Activated CD4-positive, alpha-beta T cell treated with anti-CD3 and anti-CD28 coated beads for 36 hours (primary cell): Measurements from ENCODE around the gene PCYOX1L. TPM values are rescaled to one million over a fixed set of nuclear protein-coding genes. Genes with fewer than 3 reads are reported as not detected.
A peak's percentile ranks its signal among the peaks of the same experiment; 100 is the strongest.

ENCODE experiments used
- ATAC-seq: fragments of 200-7000 bp; cut with Tn5 transposase; one replicate; pipeline ENCODE4 v1.10.0; 2021; ENCODE audit warnings: mild to moderate bottlenecking, moderate library complexity
- CTCF ChIA-PET: fragments of 350-600 bp; sonication (Branson Sonifier 250); formaldehyde crosslinking; loops from one replicate; lab custom pipeline; 2021; ENCODE audit warnings: antibody characterized with exemption; lab: Charles Lee
- POLR2A ChIA-PET: fragments of 350-600 bp; sonication (Branson Sonifier 250); formaldehyde crosslinking; loops from one replicate; lab custom pipeline; 2021; ENCODE audit warnings: antibody characterized with exemption, inconsistent platforms; lab: Charles Lee
- DNase-seq: peaks from one replicate; pipeline ENCODE4 v3.0.0-alpha.2; 2020
- H3K27ac Mint-ChIP-seq: one replicate; pipeline ENCODE4 v1.8.0; 2021; ENCODE audit warnings: mixed read lengths
- H3K27me3 Mint-ChIP-seq: one replicate; pipeline ENCODE4 v1.8.0; 2021; ENCODE audit warnings: mixed read lengths
- H3K36me3 Mint-ChIP-seq: one replicate; pipeline ENCODE4 v1.8.0; 2021; ENCODE audit warnings: low read depth, mixed read lengths
- H3K4me1 Mint-ChIP-seq: one replicate; pipeline ENCODE4 v1.8.0; 2021; ENCODE audit warnings: mixed read lengths
- H3K4me3 Mint-ChIP-seq: one replicate; pipeline ENCODE4 v1.8.0; 2021; ENCODE audit warnings: mild to moderate bottlenecking, moderate library complexity, mixed read lengths
- H3K9me3 Mint-ChIP-seq: one replicate; pipeline ENCODE4 v1.8.0; 2021; ENCODE audit warnings: low read depth, mixed read lengths
- intact Hi-C, 2 experiments: fragments of 100-400 bp; cut with DNase I in 1 of 2; cut with micrococcal nuclease in 1 of 2; formaldehyde crosslinking; loops; one replicate each; pipeline versions ENCODE4 v1.14.2 to v1.15.1; 2022 to 2024; cut with DNase I, micrococcal nuclease
- total RNA-seq, 2 experiments: library from RNA; stranded (reverse); gene quantifications; one replicate each; pipeline ENCODE4 v1.2.3, GENCODE V29; 2021

PCYOX1L gene
- total RNA-seq, 2 experiments from 2014 or later: 17.5 to 18.8 TPM

GRCh38 chr5:149366169-149366729 lies 8.4 kb downstream of the PCYOX1L start:
- Mint-ChIP-seq H3K27me3 (no peaks in the 10 kb centered on the region), H3K4me1 (peaks cover 7% of the 10 kb centered on the region), H3K4me3 (no peak overlapping the region), H3K36me3 (peaks cover 11% of the 10 kb centered on the region), H3K27ac (no peak overlapping the region), H3K9me3 (no peaks in the 10 kb centered on the region)
- ATAC-seq (no peak), DNase-seq (no peak)
- CTCF ChIA-PET: interaction anchor here (0.8 to 6.5 kb wide), 9 partner anchors 10 to 196 kb away, joined by 3 to 84 read pairs (median 5); partner anchors contain the start of gene PCYOX1L
- intact Hi-C loops: loop anchor here in 1 of 2 experiments (5.0 kb wide), 2 partner anchors 66 to 196 kb away; no protein-coding TSS in a partner anchor
- POLR2A ChIA-PET: no interaction called here

- H3K4me3 Mint-ChIP-seq: no peak overlapping the region
- no peaks in the 10 kb centered on the region for H3K9me3 Mint-ChIP-seq
- ATAC-seq: peak; percentile 65
- no peaks in the 10 kb centered on the region for H3K27me3 Mint-ChIP-seq
- peak; percentile 71 for DNase-seq
- CTCF ChIA-PET: interaction anchor here (0.6 to 6.5 kb wide), 27 partner anchors 7 to 572 kb away, joined by 3 to 84 read pairs (median 5); partner anchors contain the start of genes GRPEL2 and PCYOX1L
- H3K4me1 Mint-ChIP-seq: peaks cover 7% of the 10 kb centered on the region
- POLR2A ChIA-PET: interaction anchor here (0.8 kb wide), 1 partner anchor 69 kb away, joined by 4 read pairs; no protein-coding TSS in a partner anchor
- H3K27ac Mint-ChIP-seq: no peak overlapping the region
- H3K36me3 Mint-ChIP-seq: peaks cover 11% of the 10 kb centered on the region
- intact Hi-C loops: loop anchor here in 1 of 2 experiments (5.0 kb wide), 2 partner anchors 65 to 195 kb away; no protein-coding TSS in a partner anchor
Observed at GRCh38 chr5:149367249-149367971, 9.6 kb downstream of the PCYOX1L start.

GRCh38 chr5:149367972-149368645 lies 10.3 kb downstream of the PCYOX1L start:
- H3K9me3 Mint-ChIP-seq: no peaks in the 10 kb centered on the region
- ChIA-PET POLR2A (interaction anchor here (0.8 kb wide), 1 partner anchor 70 kb away, joined by 4 read pairs; no protein-coding TSS in a partner anchor), CTCF (interaction anchor here (0.6 to 6.5 kb wide), 39 partner anchors 8 to 572 kb away, joined by 3 to 84 read pairs (median 4); partner anchors contain the start of genes GRPEL2 and PCYOX1L)
- peaks cover 7% of the 10 kb centered on the region for H3K4me1 Mint-ChIP-seq
- H3K27me3 Mint-ChIP-seq: no peaks in the 10 kb centered on the region
- no peak overlapping the region for H3K4me3 Mint-ChIP-seq
- no peak overlapping the region for H3K27ac Mint-ChIP-seq
- peaks cover 11% of the 10 kb centered on the region for H3K36me3 Mint-ChIP-seq
- DNase-seq (no peak), ATAC-seq (no peak)
- intact Hi-C loops: loop anchor here in 1 of 2 experiments (5.0 kb wide), 2 partner anchors 64 to 194 kb away; no protein-coding TSS in a partner anchor

GRCh38 chr5:149370878-149371277 lies 13.0 kb downstream of the PCYOX1L start:
- POLR2A ChIA-PET: no interaction called here
- H3K4me3 Mint-ChIP-seq: no peak overlapping the region

GRCh38 chr5:149371296-149371962 lies 13.6 kb downstream of the PCYOX1L start:
- ATAC-seq (peak; percentile 97), DNase-seq (peak; percentile 83)
- ChIA-PET CTCF (interaction anchor here (0.5 to 3.3 kb wide), 42 partner anchors 9 to 593 kb away, joined by 3 to 26 read pairs (median 4); partner anchors contain the start of genes GRPEL2 and PCYOX1L), POLR2A (no interaction called here)
- H3K9me3 Mint-ChIP-seq: no peaks in the 10 kb centered on the region
- no peak overlapping the region for H3K4me3 Mint-ChIP-seq
- intact Hi-C loops: loop anchor here (1.0 to 5.0 kb wide), 2 partner anchors 54 to 229 kb away; partner anchors contain the start of gene ABLIM3 (in 1 of the 2)
- no peak overlapping the region for H3K27ac Mint-ChIP-seq
- no peaks in the 10 kb centered on the region for H3K27me3 Mint-ChIP-seq
- peaks cover 11% of the 10 kb centered on the region for H3K36me3 Mint-ChIP-seq
- H3K4me1 Mint-ChIP-seq: peaks cover 7% of the 10 kb centered on the region

More at GRCh38 chr5:149370878-149371277, 13.0 kb downstream of the PCYOX1L start:
- intact Hi-C loops: loop anchor here (1.0 to 5.0 kb wide), 2 partner anchors 54 to 229 kb away; partner anchors contain the start of gene ABLIM3 (in 1 of the 2)
- H3K4me1 Mint-ChIP-seq: peaks cover 7% of the 10 kb centered on the region
- peaks cover 11% of the 10 kb centered on the region for H3K36me3 Mint-ChIP-seq
- H3K27me3 Mint-ChIP-seq: no peaks in the 10 kb centered on the region
- no peak overlapping the region for H3K27ac Mint-ChIP-seq
- ATAC-seq (no peak), DNase-seq (no peak)
- no peaks in the 10 kb centered on the region for H3K9me3 Mint-ChIP-seq
- CTCF ChIA-PET: interaction anchor here (0.6 to 5.1 kb wide), 23 partner anchors 9 to 228 kb away, joined by 3 to 29 read pairs (median 6); partner anchors contain the start of gene GRPEL2

- H3K27ac Mint-ChIP-seq: no peak overlapping the region
- intact Hi-C loops: loop anchor here in 1 of 2 experiments (5.0 kb wide), 1 partner anchor 230 kb away; the partner anchor contains the start of gene ABLIM3
- peaks cover 4% of the 10 kb centered on the region for H3K4me1 Mint-ChIP-seq
- peaks cover 11% of the 10 kb centered on the region for H3K36me3 Mint-ChIP-seq
- no peak overlapping the region for H3K4me3 Mint-ChIP-seq
- no peaks in the 10 kb centered on the region for H3K9me3 Mint-ChIP-seq
- DNase-seq (no peak), ATAC-seq (no peak)
- POLR2A ChIA-PET: no interaction called here
- CTCF ChIA-PET: interaction anchor here (0.5 to 3.3 kb wide), 43 partner anchors 10 to 592 kb away, joined by 3 to 26 read pairs (median 4); partner anchors contain the start of gene PCYOX1L
- no peaks in the 10 kb centered on the region for H3K27me3 Mint-ChIP-seq
Observed at GRCh38 chr5:149372076-149372795, 14.4 kb downstream of the PCYOX1L start.

GRCh38 chr5:149372932-149373331 lies 15.1 kb downstream of the PCYOX1L start:
- no peak overlapping the region for H3K4me3 Mint-ChIP-seq
- DNase-seq (no peak), ATAC-seq (no peak)
- no peaks in the 10 kb centered on the region for H3K27me3 Mint-ChIP-seq
- H3K4me1 Mint-ChIP-seq: no peaks in the 10 kb centered on the region
- H3K36me3 Mint-ChIP-seq: peaks cover 9% of the 10 kb centered on the region
- ChIA-PET CTCF (interaction anchor here (0.7 to 3.3 kb wide), 23 partner anchors 9 to 575 kb away, joined by 3 to 26 read pairs (median 4); partner anchors contain the start of gene PCYOX1L), POLR2A (no interaction called here)
- H3K9me3 Mint-ChIP-seq: no peaks in the 10 kb centered on the region
- H3K27ac Mint-ChIP-seq: no peak overlapping the region
- intact Hi-C loops: loop anchor here in 1 of 2 experiments (5.0 kb wide), 1 partner anchor 231 kb away; the partner anchor contains the start of gene ABLIM3

- DNase-seq (no peak), ATAC-seq (no peak)
- intact Hi-C loops: loop anchor here in 1 of 2 experiments (5.0 kb wide), 1 partner anchor 232 kb away; the partner anchor contains the start of gene ABLIM3
- H3K4me1 Mint-ChIP-seq: no peaks in the 10 kb centered on the region
- ChIA-PET POLR2A (interaction anchor here (0.6 kb wide), 1 partner anchor 13 kb away, joined by 3 read pairs; no protein-coding TSS in a partner anchor), CTCF (interaction anchor here (1.1 to 3.2 kb wide), 4 partner anchors 14 to 59 kb away, joined by 4 to 24 read pairs (median 7); no protein-coding TSS in a partner anchor)
- H3K4me3 Mint-ChIP-seq: no peak overlapping the region
- H3K27me3 Mint-ChIP-seq: no peaks in the 10 kb centered on the region
- H3K36me3 Mint-ChIP-seq: peaks cover 2% of the 10 kb centered on the region
- no peak overlapping the region for H3K27ac Mint-ChIP-seq
- no peaks in the 10 kb centered on the region for H3K9me3 Mint-ChIP-seq
Observed at GRCh38 chr5:149374303-149374702, 16.5 kb downstream of the PCYOX1L start.

GRCh38 chr5:149374801-149375200 lies 17.0 kb downstream of the PCYOX1L start:
- no peak for ATAC-seq
- H3K27ac Mint-ChIP-seq: no peak overlapping the region
- ChIA-PET CTCF (interaction anchor here (2.2 to 2.4 kb wide), 2 partner anchors 57 to 190 kb away, joined by 10 read pairs; no protein-coding TSS in a partner anchor), POLR2A (interaction anchor here (0.6 kb wide), 1 partner anchor 14 kb away, joined by 3 read pairs; no protein-coding TSS in a partner anchor)
- intact Hi-C loops: loop anchor here in 1 of 2 experiments (5.0 kb wide), 1 partner anchor 232 kb away; the partner anchor contains the start of gene ABLIM3
- no peak overlapping the region for H3K4me3 Mint-ChIP-seq
- DNase-seq: no peak
- no peaks in the 10 kb centered on the region for H3K27me3 Mint-ChIP-seq
- H3K36me3 Mint-ChIP-seq: no peaks in the 10 kb centered on the region
- H3K9me3 Mint-ChIP-seq: no peaks in the 10 kb centered on the region
- H3K4me1 Mint-ChIP-seq: no peaks in the 10 kb centered on the region
